NCI-H2107 treated with DMSO at 0.1 percent for 48 hours (cell line): ENCODE results near the gene SELENBP1.
"Not testable (repeated sequence)": the region's sequence is repeated elsewhere in the genome, so short reads cannot be mapped to it uniquely, and the experiment has no call there.

ENCODE experiments used
- DNase-seq: peaks from one replicate; lab custom pipeline; 2025; ENCODE audit not compliant: unreplicated experiment; lab: John Stamatoyannopoulos, UW

Gene SELENBP1

GRCh38 chr1:151372058-151372934 lies at the start of gene SELENBP1:
Gene SELENBP1 (minus strand): TSS chr1:151372705. CDS start chr1:151372641, 64 bp downstream.
- peak; percentile 52 for DNase-seq

DNA sequence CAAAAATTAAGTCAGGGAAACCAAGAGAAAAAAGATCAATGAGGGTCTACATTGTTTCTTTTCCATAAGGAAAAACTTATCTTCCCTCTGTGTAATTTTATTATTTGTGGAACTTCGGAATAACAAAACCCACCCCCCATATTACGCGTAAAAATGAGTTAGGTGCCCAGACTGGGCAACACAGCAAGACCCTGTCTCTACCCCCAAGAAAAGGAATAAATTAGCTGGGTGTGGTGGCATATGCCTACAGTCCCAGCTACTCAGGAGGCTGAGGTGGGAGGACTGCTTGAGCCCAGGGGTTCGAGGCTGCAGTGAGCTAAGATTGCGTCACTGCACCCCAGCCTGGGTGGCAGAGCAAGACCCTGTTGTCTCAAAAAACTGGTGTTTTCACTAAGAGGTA lies 47.3 kb upstream of the SELENBP1 start:
- no peak for DNase-seq

GRCh38 chr1:151418081-151418480 lies 45.6 kb upstream of the SELENBP1 start:
- DNase-seq = no peak

- DNase-seq = no peak
Measured at GRCh38 chr1:151416231-151416630, 43.7 kb upstream of the SELENBP1 start.

- DNase-seq = no peak
Measured at GRCh38 chr1:151411884-151412283, 39.4 kb upstream of the SELENBP1 start.

DNA sequence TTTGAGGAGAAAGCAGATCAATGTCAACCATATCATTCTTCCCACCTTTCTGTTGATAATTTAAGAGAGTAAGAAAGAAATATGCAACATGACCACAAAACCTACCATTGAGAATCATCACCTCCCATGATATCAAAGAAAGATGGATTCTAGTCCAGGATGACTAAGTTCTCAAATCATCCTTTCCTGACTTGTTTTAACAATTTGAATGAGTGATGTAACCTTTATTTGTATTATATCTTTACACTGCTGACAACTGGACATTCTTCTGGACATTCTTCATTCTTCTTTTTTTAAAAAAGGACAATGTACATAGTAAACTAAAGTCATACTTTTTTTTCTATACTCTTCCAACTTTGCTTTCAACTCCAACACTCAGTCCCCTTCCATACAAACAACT lies 36.4 kb upstream of the SELENBP1 start:
- no peak for DNase-seq

DNA sequence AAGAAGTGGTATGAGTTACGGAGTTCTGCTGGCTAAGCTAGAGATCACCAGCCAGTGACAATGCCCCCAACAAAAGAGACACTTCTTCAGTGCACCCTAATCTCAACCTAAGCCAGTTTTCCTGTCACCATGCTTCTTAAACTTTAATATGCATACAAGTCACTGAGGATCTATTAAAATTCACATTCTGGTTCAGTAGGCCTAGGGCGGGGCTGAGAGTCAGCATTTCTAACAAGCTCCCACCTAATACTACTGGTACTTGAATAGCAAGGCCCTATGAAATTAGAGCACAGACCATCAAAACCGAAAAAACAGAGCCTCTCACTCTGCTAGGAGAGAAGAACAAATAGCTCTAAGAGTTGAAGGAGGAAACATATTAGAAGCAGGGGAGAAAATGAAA lies 34.8 kb upstream of the SELENBP1 start:
- no peak for DNase-seq

DNA sequence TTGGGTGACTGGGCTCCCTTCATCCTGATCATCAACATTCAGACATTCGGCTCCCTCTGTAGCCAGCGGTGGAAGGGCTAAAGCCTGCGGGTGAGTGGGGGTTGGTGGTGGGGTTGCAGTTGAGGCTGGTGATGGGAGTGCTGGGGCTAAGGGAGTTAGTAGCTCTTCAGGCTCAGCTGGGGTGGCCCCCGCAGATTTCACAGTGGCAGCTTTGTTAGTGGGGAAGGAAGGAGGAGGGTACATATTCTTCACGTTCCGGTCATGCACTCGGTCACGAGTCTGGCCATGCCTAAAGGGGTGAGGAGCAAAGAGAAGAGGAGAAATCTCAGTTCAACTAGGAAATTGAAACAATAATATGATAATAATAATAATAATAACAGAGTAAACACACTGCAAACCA lies 33.7 kb upstream of the SELENBP1 start:
- no peak for DNase-seq

GRCh38 chr1:151405187-151405951 lies 32.9 kb upstream of the SELENBP1 start:
- DNase-seq = no peak

- no peak for DNase-seq
Measured at GRCh38 chr1:151403612-151404011, 31.1 kb upstream of the SELENBP1 start.

DNA sequence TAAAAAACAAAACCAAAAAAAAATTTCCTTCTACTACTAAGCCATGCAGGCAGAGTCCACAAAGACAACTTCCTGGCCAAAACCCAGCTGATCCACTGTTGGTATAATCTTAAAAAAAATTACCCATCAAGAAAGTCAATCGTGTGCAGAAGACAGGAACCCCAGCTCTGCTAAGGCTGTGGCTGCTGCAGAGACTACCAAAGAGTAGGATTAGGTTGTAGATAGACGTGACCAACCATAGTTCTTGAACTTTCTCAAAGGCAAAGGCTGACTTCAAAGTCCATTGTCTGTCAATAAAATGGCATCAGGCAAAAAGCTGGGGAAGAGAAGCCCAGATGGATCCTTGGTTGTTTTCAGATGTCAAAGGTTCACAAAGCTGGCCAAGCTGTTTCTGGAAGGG lies 30.3 kb upstream of the SELENBP1 start:
- no peak for DNase-seq

DNA sequence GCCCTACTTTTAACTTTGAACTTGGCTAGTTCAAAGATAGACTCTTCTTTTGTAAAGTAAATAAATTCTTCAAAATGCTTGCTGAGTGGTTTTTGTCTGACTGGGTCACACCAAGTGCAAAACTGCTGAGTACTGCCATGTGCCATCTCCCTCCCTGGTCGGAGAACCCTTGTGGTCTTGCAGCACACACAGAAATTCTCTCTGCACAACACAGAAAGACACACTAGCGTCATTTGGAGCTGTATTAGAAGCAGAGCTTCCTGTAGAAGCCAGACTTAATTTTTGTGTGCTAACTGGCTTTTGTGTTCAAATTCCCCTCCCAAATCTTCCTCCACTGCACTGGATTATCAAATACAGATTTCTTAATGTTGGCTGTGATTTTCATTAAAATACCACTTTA lies 29.4 kb upstream of the SELENBP1 start:
- DNase-seq = no peak

- DNase-seq = no peak
Measured at GRCh38 chr1:151401125-151401788, 28.8 kb upstream of the SELENBP1 start.

DNA sequence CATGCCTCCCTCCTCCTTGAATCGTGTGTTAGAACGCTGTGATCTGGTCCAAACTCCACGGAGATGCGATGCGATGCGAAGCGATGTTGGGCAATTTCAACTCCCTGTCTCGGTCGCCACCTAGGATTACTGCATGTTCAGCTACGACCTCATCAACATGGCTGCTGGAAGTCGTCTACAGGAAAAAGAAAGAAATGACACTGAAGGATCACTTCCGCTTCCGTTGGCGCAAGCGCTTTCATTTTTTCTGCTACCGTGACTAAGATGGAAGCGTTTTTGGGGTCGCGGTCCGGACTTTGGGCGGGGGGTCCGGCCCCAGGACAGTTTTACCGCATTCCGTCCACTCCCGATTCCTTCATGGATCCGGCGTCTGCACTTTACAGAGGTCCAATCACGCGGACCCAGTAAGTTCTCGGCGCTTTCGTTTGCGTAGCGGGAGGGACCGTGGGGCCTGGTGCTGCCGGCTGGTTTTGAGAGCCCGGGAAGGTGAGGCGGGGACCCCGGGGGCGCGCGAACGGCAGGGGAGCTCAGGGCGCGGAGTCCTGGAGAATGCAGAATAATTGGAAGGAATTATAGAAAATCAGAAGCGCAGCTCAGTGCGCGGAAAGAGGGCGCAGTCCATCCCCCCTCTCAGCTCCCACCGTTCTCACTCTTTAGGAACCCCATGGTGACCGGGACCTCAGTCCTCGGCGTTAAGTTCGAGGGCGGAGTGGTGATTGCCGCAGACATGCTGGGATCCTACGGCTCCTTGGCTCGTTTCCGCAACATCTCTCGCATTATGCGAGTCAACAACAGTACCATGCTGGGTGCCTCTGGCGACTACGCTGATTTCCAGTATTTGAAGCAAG lies 27.0 kb upstream of the SELENBP1 start, which contains the start of gene PSMB4:
Gene PSMB4, plus strand, starts transcription at position 250 of the 848 bp plus-strand sequence. Its CDS starts 15 bp downstream, at position 265.
- DNase-seq = peak; percentile 96

- DNase-seq = not testable (repeated sequence)
Measured at GRCh38 chr1:151396265-151396664, 23.8 kb upstream of the SELENBP1 start.

DNA sequence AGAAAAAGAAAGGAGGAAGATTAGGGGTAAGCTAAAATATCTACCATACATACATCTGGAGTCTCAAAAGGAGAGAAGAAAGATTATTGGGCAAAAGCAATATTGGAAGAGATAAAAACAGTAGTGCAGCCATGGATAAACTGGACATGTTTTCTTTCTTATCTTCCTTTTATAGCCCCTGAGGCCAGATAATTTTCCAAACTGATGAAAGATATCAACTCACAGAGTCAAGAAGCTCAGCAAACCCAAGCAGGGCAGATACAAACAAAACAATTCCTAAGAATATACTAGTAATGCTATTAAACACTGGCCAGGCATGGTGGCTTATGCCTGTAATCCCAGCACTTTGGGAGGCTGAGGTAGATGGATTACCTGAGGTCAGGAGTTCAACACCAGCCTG lies 21.1 kb upstream of the SELENBP1 start:
- DNase-seq = no peak

- DNase-seq = no peak
Measured at GRCh38 chr1:151391079-151391563, 18.6 kb upstream of the SELENBP1 start.

DNA sequence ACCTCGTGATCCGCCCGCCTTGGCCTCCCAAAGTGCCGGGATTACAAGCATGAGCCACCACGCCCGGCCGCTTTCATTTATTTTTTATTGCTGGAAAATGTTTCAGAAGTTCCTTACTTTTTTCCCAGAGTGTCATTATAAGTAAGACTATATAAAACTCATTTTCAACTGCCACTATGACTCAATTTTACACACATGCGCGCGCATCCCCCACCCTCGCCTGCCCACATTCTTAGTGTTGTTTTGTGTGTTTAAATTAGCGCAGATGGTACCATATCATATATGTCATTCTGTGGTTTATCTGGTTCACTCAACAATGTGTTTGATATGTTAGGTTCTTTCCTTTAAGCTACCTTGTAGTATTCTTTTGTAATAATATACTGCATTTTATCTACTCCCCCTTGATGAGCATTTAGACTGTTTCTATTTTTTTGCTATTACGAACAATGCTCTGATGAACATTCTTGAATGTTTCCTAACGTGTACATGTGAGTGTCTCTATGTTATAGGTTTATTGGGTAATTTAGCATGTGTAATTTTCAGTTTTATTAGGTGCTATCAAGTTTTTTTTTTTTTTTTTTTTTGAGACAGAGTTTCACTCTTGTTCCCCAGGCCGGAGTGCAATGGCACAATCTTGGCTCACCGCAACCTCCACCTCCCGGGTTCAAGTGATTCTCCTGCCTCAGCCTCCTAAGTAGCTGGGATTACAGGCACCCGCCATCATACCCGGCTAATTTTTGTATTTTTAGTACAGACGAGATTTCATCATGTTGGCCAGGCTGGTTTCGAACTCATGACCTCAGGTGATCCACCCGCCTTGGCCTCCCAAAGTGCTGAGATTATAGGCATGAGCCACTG lies 17.9 kb upstream of the SELENBP1 start:
- DNase-seq = not testable (repeated sequence)

GRCh38 chr1:151386002-151386401 lies 13.5 kb upstream of the SELENBP1 start:
- DNase-seq = no peak
